ENCODE data around the gene RAD51B.

The RAD51B gene

GRCh38 chr14:68619790-68620574 lies 800.4 kb downstream of the RAD51B start:
- H3K4me1 ChIP-seq, result peaks cover 0 to 36% (median 4%) of the 10 kb centered on the region in 10 experiments; a peak in 10 of 20 replicates
- no peaks in the 10 kb centered on the region for H4K20me1 ChIP-seq
- H3K27me3 ChIP-seq, result no peaks in the 10 kb centered on the region
- no peak overlapping the region for H3K9ac ChIP-seq
- H3K27ac ChIP-seq, result 0 out of 22 replicates have a peak overlapping the region, but pooled peaks of 1 of the 11 experiments have one; percentile 9
- H3K9me3 ChIP-seq (replicated peaks in 1 of 11), result peaks cover 53 to 79% (median 71%) of the 10 kb centered on the region in 11 experiments
- H3K4me3 ChIP-seq, result no peak overlapping the region
- no peak for TF ChIP-seq Cebpa-rat (IDR thresholded peaks at IDR 0.05)
- no peak overlapping the region; a peak in 1 of 22 replicates for H3K4me2 ChIP-seq
- peaks cover 0 to 13% (median 7%) of the 10 kb centered on the region in 11 experiments; a peak in 4 of 22 replicates for H3K36me3 ChIP-seq

GRCh38 chr14:68621400-68622365 lies 802.1 kb downstream of the RAD51B start:
- TF ChIP-seq Cebpa-rat (IDR thresholded peaks at IDR 0.05), result no peak
- Histone ChIP-seq H4K20me1 (no peaks in the 10 kb centered on the region), H3K9me3 (replicated peaks in 1 of 11) (peaks cover 36 to 73% (median 54%) of the 10 kb centered on the region in 11 experiments)

GRCh38 chr14:68622856-68623255 lies 803.3 kb downstream of the RAD51B start:
- Histone ChIP-seq H3K9ac (no peak overlapping the region), H3K9me3 (replicated peaks in 1 of 11) (peaks cover 24 to 65% (median 42%) of the 10 kb centered on the region in 11 experiments), H3K27ac (no peak overlapping the region; a peak in 1 of 22 replicates), H3K4me2 (peak overlapping the region in 3 of 11 experiments; percentile 5 to 29 (median 22); a peak in 3 of 22 replicates), H4K20me1 (no peaks in the 10 kb centered on the region), H3K27me3 (peaks cover 0 to 2% (median 0%) of the 10 kb centered on the region in 11 experiments; a peak in 4 of 22 replicates), H3K36me3 (peaks cover 0 to 8% (median 0%) of the 10 kb centered on the region in 11 experiments; a peak in 2 of 22 replicates), H3K4me3 (no peak overlapping the region), H3K4me1 (peaks cover 7 to 52% (median 15%) of the 10 kb centered on the region in 10 experiments)
- TF ChIP-seq Cebpa-rat (IDR thresholded peaks at IDR 0.05), result no peak

More at GRCh38 chr14:68621400-68622365, 802.1 kb downstream of the RAD51B start:
- H3K4me1 ChIP-seq, result peaks cover 0 to 43% (median 5%) of the 10 kb centered on the region in 10 experiments; a peak in 11 of 20 replicates
- peak overlapping the region in 3 of 11 experiments; percentile 26 to 72 (median 62); a peak in 4 of 22 replicates for H3K27ac ChIP-seq
- no peaks in the 10 kb centered on the region for H3K27me3 ChIP-seq
- peak overlapping the region in 2 of 11 experiments; percentile 40 to 59; a peak in 3 of 22 replicates for H3K4me2 ChIP-seq
- 0 out of 22 replicates have a peak overlapping the region, but pooled peaks of 2 of the 11 experiments have one; percentile 21 to 38 for H3K9ac ChIP-seq
- H3K36me3 ChIP-seq, result peaks cover 0 to 13% (median 7%) of the 10 kb centered on the region in 11 experiments; a peak in 4 of 22 replicates
- H3K4me3 ChIP-seq, result no peak overlapping the region

- H3K27ac ChIP-seq, result no peak overlapping the region; a peak in 1 of 22 replicates
- no peak for TF ChIP-seq Cebpa-rat (IDR thresholded peaks at IDR 0.05)
- H3K27me3 ChIP-seq, result peaks cover 0 to 6% (median 0%) of the 10 kb centered on the region in 11 experiments; a peak in 5 of 22 replicates
- H3K4me2 ChIP-seq, result peak overlapping the region in 4 of 11 experiments; percentile 5 to 57 (median 26); a peak in 2 of 22 replicates
- peaks cover 20 to 60% (median 38%) of the 10 kb centered on the region in 11 experiments for H3K9me3 ChIP-seq (replicated peaks in 1 of 11)
- H3K36me3 ChIP-seq, result peaks cover 0 to 7% (median 0%) of the 10 kb centered on the region in 11 experiments; a peak in 1 of 22 replicates
- peaks cover 11 to 57% (median 20%) of the 10 kb centered on the region in 10 experiments for H3K4me1 ChIP-seq
- no peak overlapping the region for H3K4me3 ChIP-seq
- H3K9ac ChIP-seq, result no peak overlapping the region
- no peaks in the 10 kb centered on the region for H4K20me1 ChIP-seq
Measured at GRCh38 chr14:68623307-68623706, 803.7 kb downstream of the RAD51B start.

- Histone ChIP-seq H3K9me3 (replicated peaks in 1 of 11) (peaks cover 15 to 55% (median 32%) of the 10 kb centered on the region in 11 experiments), H4K20me1 (no peaks in the 10 kb centered on the region), H3K4me1 (peaks cover 17 to 62% (median 25%) of the 10 kb centered on the region in 10 experiments), H3K27ac (peak overlapping the region in 1 of 11 experiments; percentile 12; a peak in 1 of 22 replicates), H3K4me3 (no peak overlapping the region), H3K4me2 (peak overlapping the region in 2 of 11 experiments; percentile 36 to 57; a peak in 4 of 22 replicates), H3K27me3 (peaks cover 0 to 10% (median 0%) of the 10 kb centered on the region in 11 experiments; a peak in 5 of 22 replicates), H3K9ac (no peak overlapping the region), H3K36me3 (0 out of 22 replicates have a peak, but pooled peaks cover 0 to 7% (median 0%) of the 10 kb centered on the region in 11 experiments)
- no peak for TF ChIP-seq Cebpa-rat (IDR thresholded peaks at IDR 0.05)
Measured at GRCh38 chr14:68623826-68624225, 804.2 kb downstream of the RAD51B start.

GRCh38 chr14:68624541-68625220 lies 805.1 kb downstream of the RAD51B start:
- Histone ChIP-seq H4K20me1 (no peaks in the 10 kb centered on the region), H3K4me3 (no peak overlapping the region), H3K4me1 (peaks cover 25 to 69% (median 33%) of the 10 kb centered on the region in 10 experiments), H3K27ac (peak overlapping the region in 1 of 11 experiments; percentile 12; a peak in 2 of 22 replicates), H3K36me3 (0 out of 22 replicates have a peak, but pooled peaks cover 0 to 7% (median 0%) of the 10 kb centered on the region in 11 experiments), H3K9me3 (replicated peaks in 1 of 11) (peaks cover 6 to 46% (median 25%) of the 10 kb centered on the region in 11 experiments; a peak in 21 of 22 replicates), H3K4me2 (peak overlapping the region in 3 of 11 experiments; percentile 1 to 57 (median 36); a peak in 5 of 22 replicates), H3K9ac (no peak overlapping the region), H3K27me3 (peaks cover 0 to 10% (median 0%) of the 10 kb centered on the region in 11 experiments; a peak in 5 of 22 replicates)
- no peak for TF ChIP-seq Cebpa-rat (IDR thresholded peaks at IDR 0.05)

GRCh38 chr14:68625366-68626090 lies 805.9 kb downstream of the RAD51B start:
- Histone ChIP-seq H3K9me3 (replicated peaks in 1 of 11) (peaks cover 0 to 38% (median 16%) of the 10 kb centered on the region in 11 experiments; a peak in 19 of 22 replicates), H3K36me3 (0 out of 22 replicates have a peak, but pooled peaks cover 0 to 7% (median 0%) of the 10 kb centered on the region in 11 experiments), H3K4me3 (no peak overlapping the region), H3K27me3 (peaks cover 0 to 10% (median 0%) of the 10 kb centered on the region in 11 experiments; a peak in 5 of 22 replicates), H3K27ac (no peak overlapping the region), H3K9ac (no peak overlapping the region), H4K20me1 (no peaks in the 10 kb centered on the region), H3K4me1 (peaks cover 27 to 74% (median 42%) of the 10 kb centered on the region in 10 experiments), H3K4me2 (peak overlapping the region in 2 of 11 experiments; percentile 36 to 57; a peak in 2 of 22 replicates)
- no peak for TF ChIP-seq Cebpa-rat (IDR thresholded peaks at IDR 0.05)
